ENCODE measurements around the gene PIGC.

DNA sequence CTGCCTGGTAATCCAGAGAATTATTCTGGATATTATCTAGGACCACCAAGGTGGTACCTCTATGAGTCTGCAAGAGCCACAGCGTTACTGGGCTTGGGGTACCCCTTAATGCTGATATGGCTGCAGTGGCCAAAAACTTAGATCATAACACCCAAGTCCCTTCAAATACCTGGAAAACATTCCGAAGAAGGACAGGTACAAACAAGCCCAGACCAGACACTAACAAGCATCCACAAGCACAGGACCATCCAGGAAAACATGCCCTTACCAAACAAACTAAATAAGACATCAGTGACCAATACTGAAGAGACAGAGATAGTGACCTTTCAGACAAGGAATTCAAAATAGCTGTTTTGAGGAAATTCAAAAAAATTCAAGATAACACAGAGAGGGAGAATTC, 20.5 kb downstream of the PIGC start:
- TF ChIP-seq POLR2A (IDR thresholded peaks at IDR 0.05) (no peak), EP300 (IDR thresholded peaks at IDR 0.05) (no peak)
- TF ChIP-seq, protein P1, sequence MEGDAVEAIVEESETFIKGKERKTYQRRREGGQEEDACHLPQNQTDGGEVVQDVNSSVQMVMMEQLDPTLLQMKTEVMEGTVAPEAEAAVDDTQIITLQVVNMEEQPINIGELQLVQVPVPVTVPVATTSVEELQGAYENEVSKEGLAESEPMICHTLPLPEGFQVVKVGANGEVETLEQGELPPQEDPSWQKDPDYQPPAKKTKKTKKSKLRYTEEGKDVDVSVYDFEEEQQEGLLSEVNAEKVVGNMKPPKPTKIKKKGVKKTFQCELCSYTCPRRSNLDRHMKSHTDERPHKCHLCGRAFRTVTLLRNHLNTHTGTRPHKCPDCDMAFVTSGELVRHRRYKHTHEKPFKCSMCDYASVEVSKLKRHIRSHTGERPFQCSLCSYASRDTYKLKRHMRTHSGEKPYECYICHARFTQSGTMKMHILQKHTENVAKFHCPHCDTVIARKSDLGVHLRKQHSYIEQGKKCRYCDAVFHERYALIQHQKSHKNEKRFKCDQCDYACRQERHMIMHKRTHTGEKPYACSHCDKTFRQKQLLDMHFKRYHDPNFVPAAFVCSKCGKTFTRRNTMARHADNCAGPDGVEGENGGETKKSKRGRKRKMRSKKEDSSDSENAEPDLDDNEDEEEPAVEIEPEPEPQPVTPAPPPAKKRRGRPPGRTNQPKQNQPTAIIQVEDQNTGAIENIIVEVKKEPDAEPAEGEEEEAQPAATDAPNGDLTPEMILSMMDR (IDR thresholded peaks at IDR 0.05), result no peak

Measured in tibial nerve (tissue), 4 donors.